Measurements from ENCODE around the gene CYYR1. TPM values are rescaled to one million over a fixed set of nuclear protein-coding genes. Genes with fewer than 3 reads are reported as not detected.

Gene CYYR1
- total RNA-seq, 1 experiment from 2014 or later, result 0.12 TPM

DNA sequence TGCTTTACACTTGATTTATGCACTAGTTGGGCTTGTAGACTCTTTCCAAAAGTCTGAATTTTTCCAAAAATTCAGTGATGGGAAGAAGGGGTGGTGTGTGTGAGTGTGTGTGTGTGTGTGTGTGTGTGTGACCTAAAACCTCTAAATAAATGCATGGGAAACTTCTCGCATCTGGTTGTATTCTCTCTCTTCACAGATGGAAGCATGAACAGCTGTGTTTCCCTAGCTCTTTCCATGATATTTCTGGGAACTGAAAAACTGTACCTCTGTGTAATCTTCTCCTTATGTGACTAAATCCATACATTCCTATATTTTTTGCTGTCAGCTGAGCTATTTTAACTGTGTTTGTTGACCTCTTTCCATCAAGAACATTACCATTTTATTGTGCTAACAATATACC is 26.2 kb upstream of the CYYR1 start:
- H3K4me2 ChIP-seq (ENCODE audit: low read length), result no peak overlapping the region
- POLR2A ChIA-PET, result interaction anchor here (0.6 kb wide), 1 partner anchor 32 kb away, joined by 3 read pairs; no protein-coding TSS in a partner anchor
- DNase-seq (ENCODE audit: low read depth, low spot score) (no peak), ATAC-seq (no peak)
- H2AFZ ChIP-seq (ENCODE audit: low read depth, low read length, poor library complexity, severe bottlenecking), result no peak overlapping the region
- no TSS peak for BruUV-seq (replicated peaks)
- H3K36me3 ChIP-seq (ENCODE audit: control insufficient read depth in 1 of 2, insufficient read depth in 2 of 2, low read length in 2 of 2), result no peaks in the 10 kb centered on the region
- H3K79me2 ChIP-seq (ENCODE audit: insufficient read depth, low read length), result no peaks in the 10 kb centered on the region
- CTCF ChIA-PET, result no interaction called here
- H3K4me3 ChIP-seq (replicated peaks in 1 of 2; ENCODE audit: low read depth in 1 of 2, low read length in 2 of 2), result no peak overlapping the region
- TF ChIP-seq ELF1 (IDR thresholded peaks at IDR 0.05; ENCODE audit: borderline replicate concordance, low read depth) (no peak), FOSL1 (IDR thresholded peaks at IDR 0.05; ENCODE audit: low read depth) (no peak), POLR2AphosphoS5 (IDR thresholded peaks at IDR 0.05; ENCODE audit: low read depth, low read length) (no peak), EGR1 (IDR thresholded peaks at IDR 0.05; ENCODE audit: low read depth) (no peak)
- no peak overlapping the region for H3K9ac ChIP-seq (ENCODE audit: low read length)
- RAD21 ChIA-PET (ENCODE audit: low non-redundant PET in 1 of 2, low total read pairs in 2 of 2, uncharacterized antibody in 2 of 2, unreplicated experiment in 2 of 2), result interaction anchor here in 1 of 2 experiments (0.6 kb wide), 1 partner anchor 93 kb away, joined by 3 read pairs; no protein-coding TSS in a partner anchor
- no peaks in the 10 kb centered on the region for H3K9me2 ChIP-seq (ENCODE audit: insufficient read depth)
- H3K27ac ChIP-seq (ENCODE audit: low read depth, low read length), result no peak overlapping the region
- H4K20me1 ChIP-seq (ENCODE audit: insufficient read depth), result no peaks in the 10 kb centered on the region
- peaks cover 7 to 9% of the 10 kb centered on the region in 2 experiments; a peak in 2 of 4 replicates for H3K9me3 ChIP-seq (ENCODE audit: control insufficient read depth in 1 of 2, insufficient read depth in 1 of 2, low read depth in 1 of 2, low read length in 2 of 2)
- H3K4me1 ChIP-seq (ENCODE audit: control insufficient read depth in 1 of 2, insufficient read depth in 2 of 2, low read length in 2 of 2), result no peaks in the 10 kb centered on the region
- intact Hi-C loops (cut with micrococcal nuclease), result no loop called here
- H3K27me3 ChIP-seq (ENCODE audit: insufficient read depth, low read length), result no peaks in the 10 kb centered on the region

DNA sequence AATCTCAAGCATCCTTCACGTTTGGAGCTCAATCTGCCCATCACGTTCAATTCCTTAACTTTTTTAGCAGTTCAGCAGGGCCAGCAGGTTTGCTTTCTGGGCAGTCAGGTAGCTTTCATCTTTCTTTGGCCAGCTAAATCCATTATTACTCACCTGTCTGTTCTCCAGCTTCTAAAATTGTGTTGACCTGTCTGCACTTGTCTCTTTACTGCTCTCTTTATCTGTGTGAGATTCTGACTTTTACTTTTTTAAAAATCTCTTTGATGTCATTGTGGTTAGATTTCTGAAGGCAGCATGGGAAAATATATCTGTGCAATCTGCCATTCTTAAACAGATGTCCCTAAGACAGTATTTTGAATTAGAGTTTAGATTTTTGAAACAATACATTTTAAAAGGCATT is 24.9 kb upstream of the CYYR1 start:
- CTCF ChIA-PET, result no interaction called here

More for the DNA sequence above, 24.9 kb upstream of the CYYR1 start:
- no peak for ATAC-seq
- Histone ChIP-seq H3K9ac (ENCODE audit: low read length) (no peak overlapping the region), H3K27me3 (ENCODE audit: insufficient read depth, low read length) (no peaks in the 10 kb centered on the region), H3K9me3 (ENCODE audit: control insufficient read depth in 1 of 2, insufficient read depth in 1 of 2, low read depth in 1 of 2, low read length in 2 of 2) (peaks cover 7 to 14% of the 10 kb centered on the region in 2 experiments; a peak in 2 of 4 replicates), H3K9me2 (ENCODE audit: insufficient read depth) (no peaks in the 10 kb centered on the region), H3K4me1 (ENCODE audit: control insufficient read depth in 1 of 2, insufficient read depth in 2 of 2, low read length in 2 of 2) (no peaks in the 10 kb centered on the region), H3K79me2 (ENCODE audit: insufficient read depth, low read length) (no peaks in the 10 kb centered on the region), H3K27ac (ENCODE audit: low read depth, low read length) (no peak overlapping the region), H3K4me2 (ENCODE audit: low read length) (no peak overlapping the region), H3K4me3 (replicated peaks in 1 of 2; ENCODE audit: low read depth in 1 of 2, low read length in 2 of 2) (no peak overlapping the region), H3K36me3 (ENCODE audit: control insufficient read depth in 1 of 2, insufficient read depth in 2 of 2, low read length in 2 of 2) (no peaks in the 10 kb centered on the region), H4K20me1 (ENCODE audit: insufficient read depth) (no peaks in the 10 kb centered on the region), H2AFZ (ENCODE audit: low read depth, low read length, poor library complexity, severe bottlenecking) (no peak overlapping the region)
- TF ChIP-seq RAD21 (IDR thresholded peaks at IDR 0.05; ENCODE audit: low read depth) (no peak), POLR2A (IDR thresholded peaks at IDR 0.05; ENCODE audit: borderline replicate concordance, extremely low read depth, insufficient read depth, insufficient read length) (no peak), CEBPB (IDR thresholded peaks at IDR 0.05; ENCODE audit: low read depth) (no peak), ZFX (IDR thresholded peaks at IDR 0.05) (no peak), CBX3 (IDR thresholded peaks at IDR 0.05; ENCODE audit: low read depth) (no peak), FOSL1 (IDR thresholded peaks at IDR 0.05; ENCODE audit: low read depth) (no peak)
- RAD21 ChIA-PET (ENCODE audit: low non-redundant PET in 1 of 2, low total read pairs in 2 of 2, uncharacterized antibody in 2 of 2, unreplicated experiment in 2 of 2), result no interaction called here
- intact Hi-C loops (cut with micrococcal nuclease), result no loop called here
- no peak for DNase-seq (ENCODE audit: low read depth, low spot score)
- BruUV-seq (replicated peaks), result no TSS peak
- POLR2A ChIA-PET, result no interaction called here
